Common myeloid progenitor, CD34-positive (primary cell): ENCODE data around the gene SLC29A1.
A peak's percentile ranks its signal among the peaks of the same experiment; 100 is the strongest.

Source experiments
- CTCF ChIA-PET: fragments of 350-600 bp; sonication (Branson Sonifier 250); formaldehyde crosslinking; loops from one replicate; lab custom pipeline; 2021; ENCODE audit warnings: antibody characterized with exemption; lab: Charles Lee
- POLR2A ChIA-PET: fragments of 350-600 bp; sonication (Branson Sonifier 250); formaldehyde crosslinking; loops from one replicate; lab custom pipeline; 2021; ENCODE audit warnings: antibody characterized with exemption; lab: Charles Lee
- DNase-seq, 3 donors: peaks; one replicate each; pipeline versions ENCODE4 v3.0.0 to v3.0.0-alpha.2; 2013
- H3K27ac ChIP-seq, 2 experiments: 1 replicate in 1 of 2; 2 replicates in 1 of 2; pipeline ENCODE4 v1.7.0; 2013; ENCODE audit warnings: inconsistent platforms in 2 of 2, low read length in 2 of 2, mild to moderate bottlenecking in 2 of 2, low read depth in 1 of 2, moderate library complexity in 1 of 2; ENCODE audit not compliant: severe bottlenecking in 2 of 2, insufficient read depth in 1 of 2, poor library complexity in 1 of 2
- H3K27me3 ChIP-seq, 5 experiments: replicated peaks in 2 of 5; 1 replicate in 3 of 5; 2 replicates in 2 of 5; pipeline versions ENCODE4 v1.6.1 to v1.7.0; 2013; ENCODE audit warnings: low read length in 4 of 5, mild to moderate bottlenecking in 2 of 5, moderate library complexity in 2 of 5, inconsistent platforms in 1 of 5; ENCODE audit not compliant: insufficient read depth in 5 of 5, control insufficient read depth in 4 of 5
- H3K36me3 ChIP-seq, 4 experiments: 1 replicate in 2 of 4; 2 replicates in 2 of 4; pipeline versions ENCODE4 v1.6.1 to v1.7.0; 2013; ENCODE audit warnings: low read length in 3 of 4, control low read depth in 1 of 4, mild to moderate bottlenecking in 1 of 4; ENCODE audit not compliant: control insufficient read depth in 4 of 4, insufficient read depth in 4 of 4
- H3K4me1 ChIP-seq, 4 experiments: 1 replicate in 3 of 4; 2 replicates in 1 of 4; pipeline versions ENCODE4 v1.6.1 to v1.7.1; 2013; ENCODE audit warnings: low read length in 3 of 4, mild to moderate bottlenecking in 3 of 4, control low read depth in 1 of 4, inconsistent platforms in 1 of 4, moderate library complexity in 1 of 4; ENCODE audit not compliant: control insufficient read depth in 4 of 4, insufficient read depth in 4 of 4; ENCODE audit errors: control extremely low read depth in 1 of 4
- H3K4me3 ChIP-seq, 7 experiments: 1 replicate in 4 of 7; 2 replicates in 3 of 7; pipeline versions ENCODE4 v1.5.1 to v1.7.0; 2013; ENCODE audit warnings: mild to moderate bottlenecking in 7 of 7, low read length in 6 of 7, moderate library complexity in 6 of 7, inconsistent platforms in 2 of 7, low read depth in 2 of 7, control low read depth in 1 of 7; ENCODE audit not compliant: insufficient read depth in 4 of 7, control insufficient read depth in 1 of 7; ENCODE audit errors: extremely low read depth in 1 of 7
- H3K9me3 ChIP-seq, 5 experiments: 1 replicate in 4 of 5; 2 replicates in 1 of 5; pipeline versions ENCODE4 v1.6.1 to v1.7.1; 2013; ENCODE audit warnings: low read length in 4 of 5, mild to moderate bottlenecking in 2 of 5, inconsistent platforms in 1 of 5, low read depth in 1 of 5, moderate library complexity in 1 of 5; ENCODE audit not compliant: control insufficient read depth in 4 of 5, insufficient read depth in 2 of 5; ENCODE audit errors: control extremely low read depth in 1 of 5
- WGBS: methylation state at CpG from one replicate; pipeline ENCODE4 v1.1.5; 2013; ENCODE audit not compliant: insufficient coverage; 5-methylcytosine and 5-hydroxymethylcytosine counted together

The SLC29A1 gene

GRCh38 chr6:44224029-44224964 lies 902 bp downstream of the SLC29A1 start:
- H3K9me3 ChIP-seq, result no peaks in the 10 kb centered on the region
- H3K4me1 ChIP-seq, result peaks cover 0 to 74% (median 57%) of the 10 kb centered on the region in 4 experiments
- DNase-seq, result no peak
- WGBS, result 13% methylated on average over 3 of the region's 18 CpGs
- ChIA-PET CTCF (interaction anchor here (0.9 to 5.8 kb wide), 18 partner anchors 11 to 535 kb away, joined by 3 to 96 read pairs (median 4); partner anchors contain the start of gene HSP90AB1), POLR2A (interaction anchor here (1.5 to 3.0 kb wide), 2 partner anchors 9 to 23 kb away, joined by 4 to 11 read pairs; partner anchors contain the start of gene HSP90AB1)
- H3K4me3 ChIP-seq, result peak overlapping the region in 6 of 7 experiments; percentile 39 to 76 (median 60)
- peak overlapping the region in 1 of 2 experiments; percentile 6 for H3K27ac ChIP-seq
- H3K36me3 ChIP-seq, result peaks cover 0 to 24% (median 4%) of the 10 kb centered on the region in 4 experiments
- no peaks in the 10 kb centered on the region for H3K27me3 ChIP-seq

DNA sequence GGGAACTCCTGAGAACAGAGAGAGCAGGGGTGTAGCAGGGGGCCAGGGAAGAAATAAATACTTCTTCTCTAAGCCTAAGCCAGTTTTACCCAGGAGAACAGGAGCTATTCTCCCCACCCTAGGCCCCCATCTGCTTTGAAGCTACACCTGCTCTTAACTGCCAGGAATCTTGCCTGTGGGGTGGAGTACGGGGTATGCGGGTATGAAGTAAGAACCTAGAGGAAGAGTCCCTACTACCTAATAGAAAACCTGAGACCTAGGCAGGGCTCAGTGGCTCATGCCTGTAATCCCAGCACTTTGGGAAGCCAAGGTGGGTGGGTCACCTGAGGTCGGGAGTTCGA lies 1.5 kb downstream of the SLC29A1 start:
- peaks cover 0 to 30% (median 9%) of the 10 kb centered on the region in 4 experiments for H3K36me3 ChIP-seq
- POLR2A ChIA-PET, result interaction anchor here (1.5 to 3.0 kb wide), 2 partner anchors 9 to 22 kb away, joined by 4 to 11 read pairs; partner anchors contain the start of gene HSP90AB1
- no peak overlapping the region for H3K27ac ChIP-seq
- H3K4me3 ChIP-seq, result peak overlapping the region in 1 of 7 experiments; percentile 76
- no peaks in the 10 kb centered on the region for H3K9me3 ChIP-seq
- CTCF ChIA-PET, result interaction anchor here (0.9 to 5.8 kb wide), 15 partner anchors 11 to 127 kb away, joined by 3 to 96 read pairs (median 4); partner anchors contain the start of gene HSP90AB1
- no peaks in the 10 kb centered on the region for H3K27me3 ChIP-seq
- H3K4me1 ChIP-seq, result peaks cover 0 to 70% (median 53%) of the 10 kb centered on the region in 4 experiments
- 100% methylated on average over 2 of the region's 4 CpGs for WGBS
- no peak for DNase-seq

DNA sequence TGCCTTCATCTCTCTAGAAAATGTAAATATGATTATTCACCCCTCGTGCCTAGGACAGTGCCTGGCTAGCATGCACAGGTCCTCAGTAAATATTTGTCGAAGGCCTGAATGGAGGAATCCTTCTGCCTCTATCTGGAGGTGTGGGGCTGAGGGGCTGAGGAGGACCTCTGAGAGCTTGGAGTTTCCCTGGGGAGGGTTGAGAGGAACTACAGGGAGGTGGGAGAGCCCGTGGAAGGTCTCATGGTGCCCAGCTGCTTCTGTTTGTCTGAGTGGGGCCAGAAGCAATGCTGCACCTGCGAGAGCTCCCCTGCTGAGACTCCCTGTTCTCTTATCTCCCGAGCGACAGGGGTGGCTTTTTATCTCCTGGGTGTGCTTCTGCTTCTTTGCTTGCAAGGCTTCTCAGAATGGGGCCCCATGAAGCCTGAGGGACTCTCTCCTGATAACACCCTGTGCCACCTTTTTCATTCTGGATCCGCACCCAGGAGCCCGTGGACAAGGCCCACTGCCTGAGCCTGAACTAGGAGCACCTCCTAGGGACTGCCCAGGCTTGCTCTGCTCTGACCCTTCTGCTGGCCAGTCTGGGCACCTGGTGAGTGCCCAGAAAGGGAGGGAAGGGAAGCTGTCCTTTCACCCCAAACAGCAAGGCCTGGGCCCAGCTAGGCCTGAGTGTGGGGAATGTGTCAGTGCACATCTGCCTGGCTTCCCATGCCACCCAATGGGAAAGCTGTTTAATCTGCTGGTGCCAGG lies 2.4 kb downstream of the SLC29A1 start:
- Histone ChIP-seq H3K4me1 (peaks cover 0 to 64% (median 50%) of the 10 kb centered on the region in 4 experiments), H3K4me3 (peak overlapping the region in 1 of 7 experiments; percentile 5), H3K36me3 (peaks cover 0 to 38% (median 16%) of the 10 kb centered on the region in 4 experiments), H3K27me3 (no peaks in the 10 kb centered on the region), H3K27ac (peak overlapping the region in 1 of 2 experiments; percentile 55), H3K9me3 (no peaks in the 10 kb centered on the region)
- POLR2A ChIA-PET, result interaction anchor here (3.0 kb wide), 1 partner anchor 22 kb away, joined by 11 read pairs; the partner anchor contains the start of gene HSP90AB1
- CTCF ChIA-PET, result interaction anchor here (0.6 to 5.8 kb wide), 7 partner anchors 10 to 128 kb away, joined by 3 to 96 read pairs (median 4); partner anchors contain the start of gene HSP90AB1
- 86% methylated on average over 5 of the region's 8 CpGs for WGBS
- peak in 1 of 3 donors; percentile 49 for DNase-seq

DNA sequence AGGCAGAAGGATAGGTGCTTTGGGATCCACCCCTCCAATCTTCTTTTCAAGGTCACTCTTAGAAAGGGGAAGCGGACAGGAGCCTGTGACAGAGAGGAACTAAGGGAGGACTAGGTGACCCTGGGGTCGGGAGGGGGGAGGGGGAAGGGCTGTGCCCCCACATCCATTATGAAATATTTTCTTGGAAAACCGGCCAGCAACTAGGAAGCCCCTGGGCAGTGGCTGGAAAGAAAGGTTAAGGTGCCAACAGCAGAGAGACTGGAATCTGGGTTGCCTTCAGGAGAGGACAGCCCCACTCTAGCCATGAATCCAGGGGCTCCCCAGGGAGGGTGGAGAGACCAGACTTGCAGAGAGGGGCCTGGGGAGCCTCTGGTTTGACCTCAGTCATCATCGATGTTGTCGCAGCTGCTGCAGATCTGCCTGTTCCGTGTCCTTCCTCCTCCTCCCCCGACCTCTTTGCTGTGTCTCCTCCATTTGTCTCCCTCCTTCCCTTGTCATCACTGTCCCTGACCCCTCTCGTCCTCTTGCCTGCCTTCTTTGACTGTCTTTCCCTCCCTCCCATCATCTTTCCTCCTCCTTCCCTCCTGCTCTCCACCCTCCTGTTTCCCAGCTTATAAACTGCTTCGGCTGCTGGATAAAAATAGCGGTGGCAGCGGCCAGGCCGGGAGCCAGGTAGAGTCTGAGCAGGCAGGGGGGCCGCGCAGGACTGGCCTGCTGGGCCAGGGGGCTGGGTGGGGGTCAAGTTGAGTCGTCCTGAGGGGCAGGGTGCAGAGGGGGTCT lies 3.2 kb downstream of the SLC29A1 start:
- peaks cover 0 to 56% (median 41%) of the 10 kb centered on the region in 4 experiments for H3K4me1 ChIP-seq
- peak overlapping the region in 1 of 2 experiments; percentile 55 for H3K27ac ChIP-seq
- peak overlapping the region in 1 of 7 experiments; percentile 5 for H3K4me3 ChIP-seq

GRCh38 chr6:44227148-44227793 lies 3.9 kb downstream of the SLC29A1 start:
- H3K4me1 ChIP-seq, result peaks cover 0 to 55% (median 35%) of the 10 kb centered on the region in 4 experiments
- H3K36me3 ChIP-seq, result peaks cover 2 to 52% (median 25%) of the 10 kb centered on the region in 4 experiments
- 98% methylated on average over 6 of the region's 7 CpGs for WGBS
- no peaks in the 10 kb centered on the region for H3K9me3 ChIP-seq
- no peak overlapping the region for H3K4me3 ChIP-seq
- ChIA-PET CTCF (interaction anchor here (0.9 to 2.2 kb wide), 12 partner anchors 10 to 129 kb away, joined by 3 to 11 read pairs (median 4); no protein-coding TSS in a partner anchor), POLR2A (no interaction called here)
- no peak for DNase-seq
- H3K27me3 ChIP-seq, result no peaks in the 10 kb centered on the region
- peak overlapping the region in 1 of 2 experiments; percentile 55 for H3K27ac ChIP-seq

More for the DNA sequence above, 3.2 kb downstream of the SLC29A1 start:
- 85% methylated on average over 11 of the region's 15 CpGs for WGBS
- POLR2A ChIA-PET, result no interaction called here
- Histone ChIP-seq H3K36me3 (peaks cover 2 to 46% (median 22%) of the 10 kb centered on the region in 4 experiments), H3K9me3 (no peaks in the 10 kb centered on the region), H3K27me3 (no peaks in the 10 kb centered on the region)
- no peak for DNase-seq
- CTCF ChIA-PET, result interaction anchor here (1.0 to 5.8 kb wide), 6 partner anchors 9 to 128 kb away, joined by 3 to 96 read pairs (median 4); no protein-coding TSS in a partner anchor
